Activated naive CD8-positive, alpha-beta T cell treated with anti-CD3 and anti-CD28 coated beads, Interleukin-2, amount 50 U/mL, for 24 hours (primary cell): ENCODE results near the gene SLC34A1.

Experiments
- ATAC-seq: fragments of 150-1000 bp; cut with Tn5 transposase; one replicate; pipeline ENCODE4 v1.10.0; 2021
- DNase-seq: peaks from one replicate; pipeline ENCODE4 v3.0.0; 2021
- H3K27ac Mint-ChIP-seq: one replicate; pipeline ENCODE4 v1.8.0; 2021; ENCODE audit warnings: mild to moderate bottlenecking, mixed read lengths
- H3K27me3 Mint-ChIP-seq: one replicate; pipeline ENCODE4 v1.8.0; 2021; ENCODE audit warnings: mixed read lengths
- H3K36me3 Mint-ChIP-seq: one replicate; pipeline ENCODE4 v1.8.0; 2021; ENCODE audit warnings: low read depth, mixed read lengths
- H3K4me1 Mint-ChIP-seq: one replicate; pipeline ENCODE4 v1.8.0; 2021; ENCODE audit warnings: mixed read lengths
- H3K4me3 Mint-ChIP-seq: one replicate; pipeline ENCODE4 v1.8.0; 2021; ENCODE audit warnings: mild to moderate bottlenecking, moderate library complexity, mixed read lengths
- H3K9me3 Mint-ChIP-seq: one replicate; pipeline ENCODE4 v1.8.0; 2021; ENCODE audit warnings: mixed read lengths

Gene SLC34A1

DNA sequence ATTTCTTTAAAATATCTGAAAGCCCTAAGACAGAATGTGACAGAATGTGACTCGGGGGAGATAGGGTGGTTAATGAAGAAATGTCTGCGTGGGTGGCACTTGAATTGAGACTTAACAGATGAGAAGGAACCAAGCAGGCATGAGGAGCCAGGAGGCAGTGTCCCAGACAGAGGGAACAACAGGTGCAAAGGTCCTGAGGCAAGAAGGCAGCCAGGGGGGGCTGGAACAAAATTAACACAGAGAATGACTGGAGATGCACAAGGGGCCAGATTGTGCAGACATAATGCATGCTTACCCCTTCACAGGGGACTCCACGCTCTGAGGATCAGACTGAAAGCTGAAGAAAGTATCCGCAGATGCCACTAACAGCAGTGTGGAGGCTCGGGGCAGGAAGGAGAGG is 34.5 kb upstream of the SLC34A1 start:
- Mint-ChIP-seq H3K4me3 (peak overlapping the region; percentile 98), H3K36me3 (peaks cover 24% of the 10 kb centered on the region), H3K9me3 (no peaks in the 10 kb centered on the region), H3K27me3 (no peaks in the 10 kb centered on the region), H3K4me1 (peaks cover 51% of the 10 kb centered on the region), H3K27ac (peak overlapping the region; percentile 79)
- ATAC-seq, result no peak
- DNase-seq, result no peak

DNA sequence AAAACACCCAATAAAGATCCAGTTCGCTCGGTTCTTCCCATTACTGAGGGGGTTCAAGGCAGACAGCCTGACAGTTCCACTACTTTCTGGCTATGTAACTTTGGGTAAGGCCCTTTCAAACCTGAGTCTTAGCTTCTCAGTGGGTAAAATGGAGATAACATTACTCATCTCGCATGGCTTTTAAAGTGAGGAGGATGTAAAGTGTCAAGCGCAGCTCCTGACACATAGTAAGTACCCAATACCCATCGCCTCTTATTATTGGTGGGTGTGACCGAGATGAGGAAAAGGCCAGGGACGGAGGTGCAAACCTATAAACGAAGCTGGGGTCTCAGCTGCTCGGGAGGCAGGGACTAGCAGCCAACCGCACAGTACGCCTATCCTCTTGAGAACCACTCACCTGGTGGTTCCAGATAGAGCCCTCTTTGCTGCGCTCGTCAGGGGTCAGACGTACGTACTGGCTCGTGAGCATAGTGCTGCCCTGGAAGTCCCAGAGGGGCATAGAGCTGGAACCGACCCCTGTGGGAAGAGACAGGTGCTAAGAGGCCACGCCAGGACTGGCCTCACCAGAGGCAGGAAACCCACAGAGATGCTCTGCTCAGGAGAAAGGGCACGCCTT is 33.4 kb upstream of the SLC34A1 start:
- peak overlapping the region; percentile 99 for H3K27ac Mint-ChIP-seq
- H3K4me3 Mint-ChIP-seq, result peak overlapping the region; percentile 98
- ATAC-seq (peak; percentile 11), DNase-seq (no peak)
- H3K9me3 Mint-ChIP-seq, result peaks cover 6% of the 10 kb centered on the region
- peaks cover 26% of the 10 kb centered on the region for H3K36me3 Mint-ChIP-seq
- peaks cover 58% of the 10 kb centered on the region for H3K4me1 Mint-ChIP-seq
- H3K27me3 Mint-ChIP-seq, result no peaks in the 10 kb centered on the region

DNA sequence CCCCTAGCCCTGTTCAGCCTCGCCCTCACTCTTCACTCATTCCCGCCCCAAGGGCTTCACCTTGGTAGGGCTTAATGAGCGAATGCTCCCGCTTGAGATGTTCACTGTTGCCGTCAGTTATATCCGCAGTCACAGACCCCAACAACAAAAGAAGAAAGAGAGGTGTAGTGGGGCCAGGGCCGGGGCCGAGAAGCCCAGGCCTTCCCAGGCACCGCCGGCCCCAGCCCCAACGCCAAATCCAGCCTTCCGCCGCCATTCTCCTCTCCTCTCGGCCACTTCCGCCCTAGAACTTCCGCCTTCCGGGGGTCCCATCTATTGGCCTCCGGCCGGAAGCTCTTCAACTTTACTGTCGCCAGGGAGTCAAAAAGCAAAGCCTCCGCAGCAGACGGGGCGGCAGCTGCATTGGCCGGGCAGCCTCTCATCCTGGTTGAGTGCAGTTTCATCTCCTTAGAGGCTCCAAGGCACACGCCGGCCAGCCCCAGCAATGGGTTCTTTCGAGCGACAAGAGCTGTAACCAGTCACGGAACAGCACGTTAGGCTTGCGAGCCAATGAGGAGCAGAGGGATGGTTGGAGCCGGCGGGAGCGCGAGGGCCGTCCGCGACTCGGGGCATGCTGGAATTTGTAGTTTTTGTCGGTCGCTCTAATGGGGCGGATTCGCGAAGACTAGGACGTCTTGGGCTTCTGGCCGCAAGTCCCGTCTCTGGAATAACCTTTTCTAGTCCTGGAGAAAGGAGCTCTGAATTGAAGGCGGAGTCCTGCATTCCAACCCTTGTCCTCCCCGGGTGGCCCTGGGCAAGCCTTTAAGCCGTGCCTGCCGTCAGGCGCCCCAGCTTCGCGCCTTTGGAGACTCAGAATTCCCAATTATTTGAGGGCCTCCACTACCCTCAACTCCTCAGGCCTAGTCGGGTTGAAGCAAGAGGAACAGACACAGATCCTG is 32.6 kb upstream of the SLC34A1 start, which contains the start of gene LMAN2:
TSS of gene LMAN2 (minus strand) at position 277 of the 938 bp plus-strand sequence. CDS start at position 256, 21 bp downstream.
- Mint-ChIP-seq H3K9me3 (peaks cover 7% of the 10 kb centered on the region), H3K27me3 (no peaks in the 10 kb centered on the region), H3K36me3 (peaks cover 19% of the 10 kb centered on the region), H3K27ac (peak within 1 kb of the TSS; percentile 99), H3K4me3 (peak within 1 kb of the TSS; percentile 98), H3K4me1 (peaks cover 62% of the 10 kb centered on the region)
- DNase-seq (peak; percentile 88), ATAC-seq (peak; percentile 97)

DNA sequence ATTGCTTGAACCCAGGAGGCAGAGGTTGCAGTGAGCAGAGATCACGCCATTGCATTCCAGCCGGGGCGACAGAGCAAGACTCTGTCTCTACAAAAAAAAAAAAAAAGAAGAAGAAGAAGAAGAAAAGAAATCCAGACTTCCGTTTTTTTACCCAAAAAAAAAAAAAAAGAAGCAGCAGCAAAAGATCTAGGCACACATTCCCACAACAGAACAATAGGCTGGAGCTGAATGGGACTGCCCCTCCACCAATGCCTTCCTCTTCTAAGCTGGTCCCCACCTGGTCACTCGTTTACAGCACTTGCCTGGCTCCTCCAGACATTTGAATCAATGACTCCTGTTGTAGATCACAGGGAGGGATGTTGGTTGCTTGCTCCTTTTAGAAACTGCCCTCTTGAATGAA is 31.1 kb upstream of the SLC34A1 start:
- ATAC-seq, result no peak
- H3K4me3 Mint-ChIP-seq, result no peak overlapping the region

DNA sequence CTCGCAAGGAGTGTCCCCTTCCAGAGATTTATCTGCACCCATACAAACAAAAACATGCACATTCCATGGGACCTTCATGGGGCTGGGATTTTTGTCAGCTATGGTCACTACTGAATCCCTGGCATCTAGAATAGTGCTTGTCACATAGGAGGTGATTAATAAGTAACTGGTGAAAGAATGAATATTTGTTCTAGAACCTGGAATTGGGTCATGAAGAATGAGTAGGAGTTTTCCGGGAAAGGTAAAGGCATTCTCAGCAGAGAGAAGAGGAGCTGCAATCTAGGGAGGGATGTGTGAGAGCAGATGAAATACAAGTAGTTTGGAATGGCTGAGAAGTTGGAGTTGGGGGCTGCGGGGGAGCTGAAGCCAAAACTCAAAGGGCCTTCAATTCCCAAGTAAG is 30.0 kb upstream of the SLC34A1 start:
- Mint-ChIP-seq H3K9me3 (peaks cover 7% of the 10 kb centered on the region), H3K27ac (no peak overlapping the region)

More for the DNA sequence above, 31.1 kb upstream of the SLC34A1 start:
- peaks cover 9% of the 10 kb centered on the region for H3K36me3 Mint-ChIP-seq
- DNase-seq, result no peak
- H3K4me1 Mint-ChIP-seq, result peaks cover 60% of the 10 kb centered on the region
- no peaks in the 10 kb centered on the region for H3K27me3 Mint-ChIP-seq
- H3K27ac Mint-ChIP-seq, result no peak overlapping the region
- peaks cover 7% of the 10 kb centered on the region for H3K9me3 Mint-ChIP-seq

DNA sequence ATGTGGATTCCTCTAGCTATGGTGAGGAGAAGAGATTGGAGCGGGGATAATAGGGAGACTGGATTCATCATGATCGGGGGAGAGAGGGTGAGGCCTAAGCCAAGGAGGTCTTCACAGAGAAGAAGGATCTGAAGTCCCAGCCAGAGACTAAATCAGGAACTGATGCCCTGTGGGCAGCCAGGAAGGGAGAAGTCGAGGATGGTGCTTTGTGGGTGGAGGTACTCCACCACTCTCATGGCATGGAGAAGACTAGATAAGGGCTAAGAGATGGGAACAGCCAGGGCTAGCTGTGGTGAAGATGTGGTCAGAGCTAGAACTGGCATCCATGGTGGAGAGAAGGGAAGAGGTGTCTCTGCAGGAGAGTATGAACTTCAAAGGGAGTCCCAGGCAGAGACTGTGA is 29.5 kb upstream of the SLC34A1 start:
- H3K9me3 Mint-ChIP-seq, result peaks cover 7% of the 10 kb centered on the region
- no peak overlapping the region for H3K4me3 Mint-ChIP-seq
- ATAC-seq, result no peak
- H3K36me3 Mint-ChIP-seq, result peaks cover 6% of the 10 kb centered on the region
- peaks cover 65% of the 10 kb centered on the region for H3K4me1 Mint-ChIP-seq
- DNase-seq, result no peak
- H3K27me3 Mint-ChIP-seq, result no peaks in the 10 kb centered on the region
- H3K27ac Mint-ChIP-seq, result no peak overlapping the region

More for the DNA sequence above, 30.0 kb upstream of the SLC34A1 start:
- ATAC-seq (no peak), DNase-seq (no peak)
- H3K36me3 Mint-ChIP-seq, result peaks cover 6% of the 10 kb centered on the region
- peaks cover 65% of the 10 kb centered on the region for H3K4me1 Mint-ChIP-seq
- H3K27me3 Mint-ChIP-seq, result no peaks in the 10 kb centered on the region
- no peak overlapping the region for H3K4me3 Mint-ChIP-seq

DNA sequence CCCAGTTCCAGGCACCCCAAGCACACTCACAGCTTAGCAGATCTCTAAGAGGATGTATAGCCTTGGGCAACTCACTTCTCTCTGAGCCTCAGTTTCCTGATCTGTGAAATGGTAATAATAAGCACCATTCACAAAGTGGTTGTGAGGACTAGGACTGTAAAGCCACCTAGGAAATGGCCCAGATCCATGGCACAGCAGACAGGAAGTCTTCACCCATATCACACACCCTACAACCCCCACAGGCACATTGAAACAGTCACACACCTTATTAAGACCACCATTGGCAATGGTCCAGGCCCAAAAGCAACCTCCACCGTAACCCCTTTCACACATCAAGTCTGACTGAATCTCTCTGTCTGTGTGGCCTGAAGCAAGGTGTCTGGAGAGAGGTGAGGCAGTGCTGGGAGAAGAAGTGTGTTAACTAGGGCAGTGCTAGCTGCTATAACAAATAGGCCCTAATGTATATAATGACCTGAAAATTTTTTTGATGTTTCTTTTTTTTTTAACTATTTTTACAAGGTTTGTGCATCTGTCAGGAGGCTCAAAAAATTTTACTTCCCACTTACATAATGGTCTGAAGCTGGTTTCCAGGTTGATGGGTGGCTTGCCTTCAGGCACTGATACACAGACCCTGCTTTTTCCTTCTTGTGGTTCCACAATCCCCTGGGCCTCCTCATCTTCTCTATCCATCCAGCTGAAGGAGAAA is 28.9 kb upstream of the SLC34A1 start:
- Mint-ChIP-seq H3K36me3 (peaks cover 6% of the 10 kb centered on the region), H3K27ac (no peak overlapping the region), H3K27me3 (no peaks in the 10 kb centered on the region), H3K4me1 (peaks cover 65% of the 10 kb centered on the region), H3K4me3 (no peak overlapping the region), H3K9me3 (peaks cover 7% of the 10 kb centered on the region)
- ATAC-seq (no peak), DNase-seq (no peak)

DNA sequence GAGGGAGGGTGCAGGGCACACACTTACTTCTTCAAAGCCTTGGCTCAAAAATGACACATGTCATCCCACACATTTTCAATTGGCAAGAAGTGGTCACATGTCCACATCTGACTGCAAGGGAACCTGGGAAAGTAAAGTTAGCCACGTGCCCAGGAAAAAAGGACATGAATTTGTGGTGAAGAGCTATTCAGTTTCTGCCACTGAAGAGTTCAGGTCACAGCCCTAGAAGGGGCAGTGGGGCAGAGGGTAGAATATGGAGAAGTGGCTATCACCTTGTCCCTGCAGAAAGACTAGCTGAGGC is 28.4 kb upstream of the SLC34A1 start:
- Mint-ChIP-seq H3K27me3 (no peaks in the 10 kb centered on the region), H3K36me3 (peaks cover 6% of the 10 kb centered on the region), H3K4me3 (no peak overlapping the region), H3K9me3 (peaks cover 7% of the 10 kb centered on the region), H3K27ac (no peak overlapping the region), H3K4me1 (peaks cover 63% of the 10 kb centered on the region)
- no peak for DNase-seq
- ATAC-seq, result no peak

DNA sequence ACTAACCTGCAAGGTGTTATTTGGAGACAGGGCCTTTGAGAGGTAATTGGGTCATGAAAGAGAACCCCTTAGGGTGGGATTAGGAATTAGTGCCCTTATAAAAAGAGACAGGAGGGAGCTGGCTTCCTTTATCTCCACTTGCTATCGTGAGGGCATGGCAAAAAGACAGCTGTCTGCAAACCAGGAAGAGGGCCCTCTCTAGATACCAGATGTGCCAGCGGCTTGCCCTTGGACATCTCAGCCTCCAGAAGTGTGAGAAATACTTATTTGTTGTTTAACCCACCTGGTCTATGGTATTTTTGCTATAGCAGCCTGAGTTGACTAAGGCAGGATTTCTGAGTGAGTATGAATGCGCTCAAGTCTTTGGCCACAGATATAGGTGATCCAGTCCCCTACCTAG is 27.5 kb upstream of the SLC34A1 start:
- peaks cover 6% of the 10 kb centered on the region for H3K36me3 Mint-ChIP-seq
- H3K4me1 Mint-ChIP-seq, result peaks cover 70% of the 10 kb centered on the region
- H3K9me3 Mint-ChIP-seq, result peaks cover 7% of the 10 kb centered on the region
- no peak for ATAC-seq
- no peaks in the 10 kb centered on the region for H3K27me3 Mint-ChIP-seq
- no peak overlapping the region for H3K4me3 Mint-ChIP-seq
- DNase-seq, result no peak
- peak overlapping the region; percentile 88 for H3K27ac Mint-ChIP-seq

DNA sequence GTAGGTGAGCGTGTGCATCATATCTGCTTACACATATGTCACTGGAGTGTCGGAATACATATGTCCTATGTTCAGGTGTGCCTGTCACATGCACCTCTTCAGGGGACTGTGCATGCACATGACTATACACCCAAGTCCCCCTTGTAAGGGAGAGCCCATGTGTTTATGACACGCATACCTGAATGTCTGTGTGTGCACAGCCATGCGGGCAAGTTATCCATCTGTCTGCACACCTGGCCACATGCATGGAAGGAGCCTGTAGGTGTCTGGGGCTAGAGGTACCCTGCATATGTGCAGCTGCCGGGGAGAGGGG is 27.1 kb upstream of the SLC34A1 start:
- Mint-ChIP-seq H3K27me3 (no peaks in the 10 kb centered on the region), H3K9me3 (peaks cover 7% of the 10 kb centered on the region)

DNA sequence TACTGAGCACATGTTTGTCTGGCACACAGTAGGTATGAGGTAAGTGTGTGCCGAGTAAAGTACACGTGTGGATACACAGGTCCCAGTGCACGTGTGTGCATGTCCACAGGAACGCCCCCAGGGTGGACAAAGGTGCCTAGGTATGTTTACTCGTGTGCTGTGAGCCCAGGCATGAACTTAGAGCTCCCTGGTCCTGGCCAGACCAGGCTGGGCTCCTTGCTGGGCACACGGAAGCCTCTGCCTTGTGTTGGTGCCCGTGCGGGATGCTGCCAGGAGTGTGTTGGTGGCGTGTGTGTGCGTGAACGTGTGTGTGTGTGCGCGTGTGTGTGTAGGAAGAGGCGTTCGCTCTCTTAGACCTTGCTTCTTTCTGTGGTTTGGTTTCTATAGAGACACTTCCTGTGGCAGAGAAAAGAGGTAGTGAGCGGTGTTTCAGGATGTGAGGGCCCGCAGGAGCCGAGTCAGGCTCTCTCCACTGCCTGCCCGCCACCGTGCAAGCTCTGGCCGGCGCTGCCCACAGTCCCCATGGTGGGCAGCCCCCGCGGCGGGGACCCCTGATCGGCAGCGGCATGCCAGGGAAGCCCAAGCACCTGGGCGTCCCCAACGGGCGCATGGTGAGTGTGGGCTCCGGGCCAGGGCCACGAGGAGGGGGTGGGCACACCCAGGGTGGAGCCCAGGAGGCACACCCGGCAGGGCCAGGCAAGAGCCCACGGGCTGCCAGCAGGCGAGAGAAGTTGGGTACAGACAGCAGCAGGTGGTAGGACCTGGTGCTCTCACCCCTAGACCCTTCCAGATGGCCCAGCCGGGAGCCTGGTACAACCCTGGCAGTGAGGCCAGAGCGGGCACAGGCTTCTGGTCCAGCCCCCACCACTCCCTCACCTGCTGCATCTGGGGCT is 26.5 kb upstream of the SLC34A1 start, which contains the start of gene RGS14:
TSS of gene RGS14 (plus strand) at position 466 of the 893 bp plus-strand sequence. CDS start at position 567, 101 bp downstream.
- peak; percentile 63 for DNase-seq
- peak; percentile 93 for ATAC-seq

More for the DNA sequence above, 27.1 kb upstream of the SLC34A1 start:
- Mint-ChIP-seq H3K4me1 (peaks cover 70% of the 10 kb centered on the region), H3K27ac (peak overlapping the region; percentile 88), H3K4me3 (peak overlapping the region; percentile 77), H3K36me3 (peaks cover 6% of the 10 kb centered on the region)
- DNase-seq (no peak), ATAC-seq (no peak)

DNA sequence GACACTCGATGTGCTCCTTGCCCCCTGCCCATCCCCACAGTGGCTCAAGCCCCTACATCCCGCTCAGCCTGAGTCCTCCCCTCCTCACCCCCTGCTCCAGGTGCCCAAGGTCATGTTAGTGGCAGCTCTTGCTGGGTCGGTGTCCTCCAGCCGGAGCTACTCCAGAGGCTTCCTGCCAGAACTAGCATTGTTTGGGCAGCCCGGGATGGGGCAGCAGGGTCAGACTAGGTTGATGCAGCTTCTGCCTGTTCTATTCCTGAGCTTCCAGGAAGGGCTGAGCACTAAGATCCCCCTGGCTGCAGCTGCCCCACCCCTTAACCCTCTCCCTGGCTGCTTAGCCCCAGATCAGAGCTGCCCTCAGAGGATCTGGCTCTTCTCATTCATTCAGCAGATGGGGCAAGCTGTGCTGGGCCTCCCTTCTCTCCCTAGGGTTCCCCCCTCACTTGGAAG is 25.8 kb upstream of the SLC34A1 start:
- Mint-ChIP-seq H3K27me3 (no peaks in the 10 kb centered on the region), H3K36me3 (peaks cover 6% of the 10 kb centered on the region), H3K9me3 (peaks cover 7% of the 10 kb centered on the region), H3K27ac (peak overlapping the region; percentile 78), H3K4me1 (peaks cover 78% of the 10 kb centered on the region), H3K4me3 (peak overlapping the region; percentile 77)
- DNase-seq (no peak), ATAC-seq (no peak)

More for the DNA sequence above, 26.5 kb upstream of the SLC34A1 start, which contains the start of gene RGS14:
- H3K27me3 Mint-ChIP-seq, result no peaks in the 10 kb centered on the region
- peaks cover 6% of the 10 kb centered on the region for H3K36me3 Mint-ChIP-seq
- H3K9me3 Mint-ChIP-seq, result peaks cover 7% of the 10 kb centered on the region
- peaks cover 75% of the 10 kb centered on the region for H3K4me1 Mint-ChIP-seq
- peak within 1 kb of the TSS; percentile 88 for H3K27ac Mint-ChIP-seq
- H3K4me3 Mint-ChIP-seq, result peak within 1 kb of the TSS; percentile 77

DNA sequence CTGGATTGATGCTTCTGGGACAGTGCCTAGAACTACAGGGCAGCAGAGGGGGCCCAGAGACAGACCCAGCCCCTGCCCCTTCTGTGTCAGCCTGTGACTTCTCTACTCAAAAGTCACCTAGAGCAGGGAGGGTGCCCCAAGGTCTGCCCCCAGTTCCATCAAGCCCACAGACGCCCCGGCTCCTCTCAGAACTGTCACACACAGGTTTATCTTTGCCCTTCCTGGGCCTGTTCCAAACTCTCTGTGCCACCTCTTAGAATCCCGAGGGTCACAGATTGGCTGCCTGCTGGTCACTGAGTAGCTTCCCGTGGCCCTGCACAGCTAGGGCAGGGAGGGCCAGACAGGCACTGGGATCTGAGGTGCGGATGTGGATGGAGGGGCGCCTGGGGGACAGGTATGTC is 24.8 kb upstream of the SLC34A1 start:
- no peak for DNase-seq
- H3K27me3 Mint-ChIP-seq, result no peaks in the 10 kb centered on the region
- peak overlapping the region; percentile 77 for H3K4me3 Mint-ChIP-seq

DNA sequence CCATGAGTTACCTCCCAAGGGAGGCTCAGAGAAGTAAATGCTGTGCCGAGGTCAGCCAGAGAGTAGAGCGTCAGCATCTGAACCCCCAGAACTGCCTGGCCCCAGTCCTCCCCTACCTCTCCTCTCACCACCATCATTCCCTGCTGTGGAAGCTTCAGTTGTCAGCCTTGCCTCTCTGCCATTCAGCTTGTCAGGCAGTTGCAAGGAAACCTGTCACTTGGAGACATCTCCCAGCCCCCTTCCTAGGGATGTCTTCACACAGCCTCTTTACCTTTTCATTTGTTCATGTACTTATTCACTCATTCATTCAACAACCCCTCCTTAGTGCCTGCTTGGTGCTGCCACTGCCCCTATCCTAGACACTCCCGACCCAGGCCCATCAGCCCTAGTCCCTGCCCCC is 24.4 kb upstream of the SLC34A1 start:
- H3K27me3 Mint-ChIP-seq, result no peaks in the 10 kb centered on the region
- DNase-seq, result no peak
- peaks cover 6% of the 10 kb centered on the region for H3K36me3 Mint-ChIP-seq
- peaks cover 7% of the 10 kb centered on the region for H3K9me3 Mint-ChIP-seq
- peak overlapping the region; percentile 61 for H3K27ac Mint-ChIP-seq
- ATAC-seq, result no peak
- peak overlapping the region; percentile 77 for H3K4me3 Mint-ChIP-seq
- peaks cover 87% of the 10 kb centered on the region for H3K4me1 Mint-ChIP-seq

More for the DNA sequence above, 24.8 kb upstream of the SLC34A1 start:
- Mint-ChIP-seq H3K9me3 (peaks cover 7% of the 10 kb centered on the region), H3K36me3 (peaks cover 6% of the 10 kb centered on the region), H3K27ac (peak overlapping the region; percentile 78), H3K4me1 (peaks cover 85% of the 10 kb centered on the region)
- ATAC-seq, result no peak
